Measurements from ENCODE around the gene UHMK1. TPM values are rescaled to one million over a fixed set of nuclear protein-coding genes. Genes with fewer than 3 reads are reported as not detected.
A peak's percentile ranks its signal among the peaks of the same experiment; 100 is the strongest.
"Not testable (repeated sequence)": the region's sequence is repeated elsewhere in the genome, so short reads cannot be mapped to it uniquely, and the experiment has no call there.

UHMK1 gene
- total RNA-seq: 84.0 TPM
- long read RNA-seq, full-length matches to known transcripts: 106 of 124 reads
- long read RNA-seq, partial matches to known transcripts: 4 of 124 reads
- long read RNA-seq, other reads (novel, unspliced or antisense): 14 of 124 reads

- DNase-seq (ENCODE audit: low spot score): peak; percentile 94
Observed at GRCh38 chr1:162497723-162498495, at the start of gene UHMK1. TSS of gene UHMK1 (plus strand) at chr1:162497818. CDS start at chr1:162498001, 183 bp downstream.

GRCh38 chr1:162454361-162454760, 43.3 kb upstream of the UHMK1 start:
- not testable (repeated sequence) for DNase-seq (ENCODE audit: low spot score)

- DNase-seq (ENCODE audit: low spot score): no peak
Observed at GRCh38 chr1:162456323-162456722, 41.3 kb upstream of the UHMK1 start.

GRCh38 chr1:162458236-162458635, 39.4 kb upstream of the UHMK1 start:
- DNase-seq (ENCODE audit: low spot score): no peak

- DNase-seq (ENCODE audit: low spot score): not testable (repeated sequence)
Observed at GRCh38 chr1:162462425-162462824, 35.2 kb upstream of the UHMK1 start.

- DNase-seq (ENCODE audit: low spot score): no peak
Observed at GRCh38 chr1:162463021-162463420, 34.6 kb upstream of the UHMK1 start.

- DNase-seq (ENCODE audit: low spot score): no peak
Observed at GRCh38 chr1:162466797-162467196, 30.8 kb upstream of the UHMK1 start.

- DNase-seq (ENCODE audit: low spot score): no peak
Observed at GRCh38 chr1:162470216-162470615, 27.4 kb upstream of the UHMK1 start.

GRCh38 chr1:162471290-162471853, 26.2 kb upstream of the UHMK1 start:
- DNase-seq (ENCODE audit: low spot score): no peak

GRCh38 chr1:162475089-162475488, 22.5 kb upstream of the UHMK1 start:
- DNase-seq (ENCODE audit: low spot score): no peak

GRCh38 chr1:162475539-162476185, 22.0 kb upstream of the UHMK1 start:
- DNase-seq (ENCODE audit: low spot score): no peak

GRCh38 chr1:162476620-162477019, 21.0 kb upstream of the UHMK1 start:
- DNase-seq (ENCODE audit: low spot score): no peak

GRCh38 chr1:162485236-162485635, 12.4 kb upstream of the UHMK1 start:
- no peak for DNase-seq (ENCODE audit: low spot score)

- no peak for DNase-seq (ENCODE audit: low spot score)
Observed at GRCh38 chr1:162487241-162487640, 10.4 kb upstream of the UHMK1 start.

GRCh38 chr1:162488219-162488618, 9.4 kb upstream of the UHMK1 start:
- DNase-seq (ENCODE audit: low spot score): no peak

GRCh38 chr1:162495531-162496233, 1.9 kb upstream of the UHMK1 start:
- DNase-seq (ENCODE audit: low spot score): not testable (repeated sequence)

- no peak for DNase-seq (ENCODE audit: low spot score)
Observed at GRCh38 chr1:162497104-162497722, 405 bp upstream of the UHMK1 start.

- DNase-seq (ENCODE audit: low spot score): no peak
Observed at GRCh38 chr1:162498496-162498810, 835 bp downstream of the UHMK1 start.

- DNase-seq (ENCODE audit: low spot score): no peak
Observed at GRCh38 chr1:162500805-162501204, 3.2 kb downstream of the UHMK1 start.

- no peak for DNase-seq (ENCODE audit: low spot score)
Observed at GRCh38 chr1:162502077-162502476, 4.5 kb downstream of the UHMK1 start.

GRCh38 chr1:162502928-162503327, 5.3 kb downstream of the UHMK1 start:
- no peak for DNase-seq (ENCODE audit: low spot score)
